ENCODE data around the gene MPO. TPM values are rescaled to one million over a fixed set of nuclear protein-coding genes. Genes with fewer than 3 reads are reported as not detected.

MPO gene
- total and polyA plus RNA-seq, 12 donors, result 0.13 to 1.4 (median 0.36) TPM; not detected in 3

GRCh38 chr17:58305626-58306025 is 24.9 kb upstream of the MPO start:
- Histone ChIP-seq H3K9me3 (replicated peaks in 1 of 3) (no peaks in the 10 kb centered on the region), H3K27ac (no peak overlapping the region), H3K4me3 (no peak overlapping the region), H3K4me1 (replicated peaks in 1 of 2) (no peaks in the 10 kb centered on the region), H3K36me3 (replicated peaks in 1 of 2) (no peaks in the 10 kb centered on the region), H3K27me3 (no peaks in the 10 kb centered on the region)
- TF ChIP-seq CTCF (IDR thresholded peaks at IDR 0.05), result no peak
- no peak for TF ChIP-seq POLR2A (IDR thresholded peaks at IDR 0.05)
- intact Hi-C loops (cut with DNase I), result loop anchor here in 1 of 2 donors (5.0 kb wide), 1 partner anchor 47 kb away; the partner anchor contains the start of gene SUPT4H1
- DNase-seq, result peak in 2 of 7 donors; percentile 9 to 36
- 70 to 87% (median 83%) methylated on average over 4 to 8 of the region's 8 CpGs for WGBS, 4 donors

GRCh38 chr17:58304750-58305486 is 24.2 kb upstream of the MPO start:
- H3K27me3 ChIP-seq, result no peaks in the 10 kb centered on the region
- no peaks in the 10 kb centered on the region for H3K36me3 ChIP-seq (replicated peaks in 1 of 2)
- peak in 2 of 7 donors; percentile 11 to 44 for DNase-seq
- H3K27ac ChIP-seq, result no peak overlapping the region
- H3K4me3 ChIP-seq, result no peak overlapping the region
- no peaks in the 10 kb centered on the region for H3K9me3 ChIP-seq (replicated peaks in 1 of 3)
- 84 to 90% (median 86%) methylated on average over 5 to 14 of the region's 14 CpGs for WGBS, 4 donors
- no peaks in the 10 kb centered on the region for H3K4me1 ChIP-seq (replicated peaks in 1 of 2)
- no peak for TF ChIP-seq POLR2A (IDR thresholded peaks at IDR 0.05)
- TF ChIP-seq CTCF (IDR thresholded peaks at IDR 0.05), result no peak
- intact Hi-C loops (cut with DNase I), result loop anchor here in 1 of 2 donors (5.0 kb wide), 1 partner anchor 47 kb away; the partner anchor contains the start of gene SUPT4H1

- no peaks in the 10 kb centered on the region for H3K36me3 ChIP-seq (replicated peaks in 1 of 2)
- TF ChIP-seq POLR2A (IDR thresholded peaks at IDR 0.05) (no peak), CTCF (IDR thresholded peaks at IDR 0.05) (peak; percentile 61 to 74 (median 64))
- H3K27ac ChIP-seq, result no peak overlapping the region
- 36 to 47% (median 45%) methylated on average over 9 to 10 of the region's 10 CpGs for WGBS, 4 donors
- intact Hi-C loops (cut with DNase I), result no loop called here
- no peaks in the 10 kb centered on the region for H3K9me3 ChIP-seq (replicated peaks in 1 of 3)
- no peaks in the 10 kb centered on the region for H3K27me3 ChIP-seq
- no peaks in the 10 kb centered on the region for H3K4me1 ChIP-seq (replicated peaks in 1 of 2)
- peak in 5 of 7 donors; percentile 45 to 69 (median 61) for DNase-seq
- no peak overlapping the region for H3K4me3 ChIP-seq
Observed at GRCh38 chr17:58303971-58304749, 23.4 kb upstream of the MPO start.

- WGBS, 4 donors, result 71 to 96% (median 78%) methylated on average over 6 to 9 of the region's 9 CpGs
- H3K27me3 ChIP-seq, result no peaks in the 10 kb centered on the region
- peak in 2 of 7 donors; percentile 10 to 29 for DNase-seq
- no peak overlapping the region for H3K4me3 ChIP-seq
- TF ChIP-seq POLR2A (IDR thresholded peaks at IDR 0.05), result no peak
- no peak for TF ChIP-seq CTCF (IDR thresholded peaks at IDR 0.05)
- intact Hi-C loops (cut with DNase I), result no loop called here
- no peaks in the 10 kb centered on the region for H3K9me3 ChIP-seq (replicated peaks in 1 of 3)
- no peaks in the 10 kb centered on the region for H3K36me3 ChIP-seq (replicated peaks in 1 of 2)
- H3K4me1 ChIP-seq (replicated peaks in 1 of 2), result no peaks in the 10 kb centered on the region
- H3K27ac ChIP-seq, result no peak overlapping the region
Observed at GRCh38 chr17:58302919-58303585, 22.3 kb upstream of the MPO start.
